ENCODE data around the gene PSMC1.
"Not testable (repeated sequence)": the region's sequence is repeated elsewhere in the genome, so short reads cannot be mapped to it uniquely, and the experiment has no call there.

Gene PSMC1

DNA sequence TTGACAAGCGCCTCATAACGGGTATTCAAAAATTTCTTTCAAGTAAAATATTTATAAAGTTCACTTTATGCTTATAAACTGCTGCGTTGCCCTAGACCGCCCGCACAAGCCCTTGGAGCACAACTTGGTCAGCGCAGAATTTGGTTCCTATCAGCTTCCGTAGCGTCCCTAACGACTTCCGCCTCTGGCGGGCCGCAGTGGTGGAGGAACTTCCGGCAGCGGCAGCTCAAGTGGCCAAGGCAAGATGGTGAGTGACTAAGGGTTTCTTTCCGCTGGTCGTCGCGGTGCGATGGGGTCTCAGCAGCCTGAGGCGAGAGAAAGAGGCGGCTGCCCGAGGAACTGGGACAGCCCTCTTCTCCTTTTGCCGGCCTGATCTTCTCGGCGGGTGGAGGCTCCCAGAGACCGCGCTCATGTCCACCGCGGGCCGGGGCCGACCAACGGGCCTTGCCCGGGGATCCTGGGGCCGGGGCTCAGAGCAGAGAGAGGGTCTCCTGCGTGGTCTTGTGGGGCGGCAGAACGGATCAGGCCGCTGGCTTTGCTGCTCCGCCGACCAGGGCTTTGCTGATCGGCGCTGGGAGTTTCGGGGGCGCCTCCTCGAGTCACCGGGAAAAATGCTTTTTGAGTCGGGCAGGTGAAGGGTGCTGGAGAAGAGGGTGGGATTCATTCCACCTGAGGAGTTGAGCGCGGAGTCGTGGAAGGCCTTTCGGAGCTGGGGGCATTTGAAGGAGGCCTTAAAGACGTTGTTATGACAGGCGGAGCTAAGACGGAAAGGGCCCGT, at the start of gene PSMC1:
Gene PSMC1 (plus strand): TSS at position 200 of the 778 bp plus-strand sequence. CDS start 45 bp downstream, at position 245.
- H3K27ac ChIP-seq: peak within 1 kb of the TSS; percentile 67
- TF ChIP-seq ZFX (IDR thresholded peaks at IDR 0.05; ENCODE audit: borderline replicate concordance): no peak
- TF ChIP-seq, protein P1, sequence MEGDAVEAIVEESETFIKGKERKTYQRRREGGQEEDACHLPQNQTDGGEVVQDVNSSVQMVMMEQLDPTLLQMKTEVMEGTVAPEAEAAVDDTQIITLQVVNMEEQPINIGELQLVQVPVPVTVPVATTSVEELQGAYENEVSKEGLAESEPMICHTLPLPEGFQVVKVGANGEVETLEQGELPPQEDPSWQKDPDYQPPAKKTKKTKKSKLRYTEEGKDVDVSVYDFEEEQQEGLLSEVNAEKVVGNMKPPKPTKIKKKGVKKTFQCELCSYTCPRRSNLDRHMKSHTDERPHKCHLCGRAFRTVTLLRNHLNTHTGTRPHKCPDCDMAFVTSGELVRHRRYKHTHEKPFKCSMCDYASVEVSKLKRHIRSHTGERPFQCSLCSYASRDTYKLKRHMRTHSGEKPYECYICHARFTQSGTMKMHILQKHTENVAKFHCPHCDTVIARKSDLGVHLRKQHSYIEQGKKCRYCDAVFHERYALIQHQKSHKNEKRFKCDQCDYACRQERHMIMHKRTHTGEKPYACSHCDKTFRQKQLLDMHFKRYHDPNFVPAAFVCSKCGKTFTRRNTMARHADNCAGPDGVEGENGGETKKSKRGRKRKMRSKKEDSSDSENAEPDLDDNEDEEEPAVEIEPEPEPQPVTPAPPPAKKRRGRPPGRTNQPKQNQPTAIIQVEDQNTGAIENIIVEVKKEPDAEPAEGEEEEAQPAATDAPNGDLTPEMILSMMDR (IDR thresholded peaks at IDR 0.05): no peak

- TF ChIP-seq, protein P1 (IDR thresholded peaks at IDR 0.05): no peak
- TF ChIP-seq ZFX (IDR thresholded peaks at IDR 0.05; ENCODE audit: borderline replicate concordance): no peak
- H3K27ac ChIP-seq: no peak overlapping the region
These were observed 43.1 kb upstream of the PSMC1 start for GRCh38 chr14:90213099-90213748.

DNA sequence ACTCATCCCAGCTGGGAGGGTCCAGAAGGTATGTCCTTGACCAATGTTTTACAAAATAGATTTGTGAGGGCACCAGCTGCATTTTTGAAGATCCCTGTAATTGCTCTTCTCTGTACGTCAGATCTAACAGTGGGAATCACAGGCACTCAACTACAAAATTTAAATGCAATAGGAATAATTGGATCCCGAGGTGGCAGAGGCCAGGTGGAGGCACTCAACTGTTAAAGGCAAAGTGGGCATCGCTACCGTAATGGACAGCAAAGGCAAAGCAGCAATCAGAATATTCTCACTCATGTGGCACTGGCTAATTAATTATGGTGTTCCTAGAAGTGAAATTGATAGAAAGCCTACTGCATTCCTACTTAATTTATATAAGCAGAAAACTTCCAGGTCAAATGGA, 27.9 kb upstream of the PSMC1 start:
- TF ChIP-seq, protein P1 (IDR thresholded peaks at IDR 0.05): no peak
- no peak for TF ChIP-seq ZFX (IDR thresholded peaks at IDR 0.05; ENCODE audit: borderline replicate concordance)
- no peak overlapping the region for H3K27ac ChIP-seq

GRCh38 chr14:90229942-90230341, 26.4 kb upstream of the PSMC1 start:
- H3K27ac ChIP-seq: not testable (repeated sequence)

GRCh38 chr14:90235179-90235976, 21.0 kb upstream of the PSMC1 start:
- TF ChIP-seq, protein P1 (IDR thresholded peaks at IDR 0.05): peak; percentile 93
- no peak for TF ChIP-seq ZFX (IDR thresholded peaks at IDR 0.05; ENCODE audit: borderline replicate concordance)
- no peak overlapping the region for H3K27ac ChIP-seq

GRCh38 chr14:90239139-90239538, 17.2 kb upstream of the PSMC1 start:
- H3K27ac ChIP-seq: no peak overlapping the region
- no peak for TF ChIP-seq ZFX (IDR thresholded peaks at IDR 0.05; ENCODE audit: borderline replicate concordance)
- TF ChIP-seq, protein P1 (IDR thresholded peaks at IDR 0.05): no peak

DNA sequence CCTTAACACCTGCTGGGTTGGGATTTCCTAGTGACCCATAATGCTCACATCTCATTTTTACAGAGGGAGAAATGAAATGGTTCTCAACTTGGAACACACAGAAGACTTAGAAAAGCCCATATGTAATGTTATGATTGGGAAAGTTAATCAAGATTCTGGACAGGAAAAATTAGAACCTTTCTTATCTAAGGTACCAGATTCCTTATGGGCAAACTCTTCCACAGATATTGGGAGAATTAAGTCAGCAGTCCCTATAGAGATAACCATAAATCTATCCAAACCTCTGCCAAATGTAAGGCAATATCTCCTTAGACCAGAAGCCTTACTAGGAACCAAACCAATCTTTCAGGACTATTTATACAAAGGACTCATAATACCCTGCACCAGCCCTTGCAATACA, 13.9 kb upstream of the PSMC1 start:
- TF ChIP-seq, protein P1 (IDR thresholded peaks at IDR 0.05): no peak
- no peak for TF ChIP-seq ZFX (IDR thresholded peaks at IDR 0.05; ENCODE audit: borderline replicate concordance)
- H3K27ac ChIP-seq: no peak overlapping the region

All from 22Rv1 (cell line).